Mucosa of descending colon (tissue), 3 donors: ENCODE data around the gene LRRC23. TPM values are rescaled to one million over a fixed set of nuclear protein-coding genes. Genes with fewer than 3 reads are reported as not detected.
"Not testable (repeated sequence)": the region's sequence is repeated elsewhere in the genome, so short reads cannot be mapped to it uniquely, and the experiment has no call there.

Experiments
- ATAC-seq: fragments of 200-7000 bp; cut with Tn5 transposase; one replicate; pipeline ENCODE4 v1.9.1; 2020; ENCODE audit warnings: mild to moderate bottlenecking, moderate library complexity
- DNase-seq, 3 donors: peaks; one replicate each; pipeline ENCODE4 v3.0.0-alpha.2; 2020
- H3K36me3 ChIP-seq: fragments of 200-600 bp; one replicate; pipeline ENCODE4 v1.8.0; 2021; ENCODE audit warnings: low read depth, mild to moderate bottlenecking
- H3K4me1 ChIP-seq: fragments of 200-600 bp; one replicate; pipeline ENCODE4 v1.8.0; 2021; ENCODE audit warnings: low read depth, mild to moderate bottlenecking
- H3K4me3 ChIP-seq: fragments of 200-600 bp; one replicate; pipeline ENCODE4 v1.8.0; 2021; ENCODE audit warnings: mild to moderate bottlenecking
- H3K9me3 ChIP-seq: fragments of 200-600 bp; one replicate; pipeline ENCODE4 v1.8.0; 2021; ENCODE audit warnings: mild to moderate bottlenecking
- CTCF ChIP-seq: fragments of 200-600 bp; IDR thresholded peaks from one replicate; pipeline ENCODE4 v1.8.0; 2022; ENCODE audit warnings: antibody characterized with exemption, mild to moderate bottlenecking
- intact Hi-C, 2 donors: fragments of 100-400 bp; cut with DNase I in 1 of 2; cut with micrococcal nuclease in 1 of 2; formaldehyde crosslinking; loops; one replicate each; pipeline versions ENCODE4 v1.11.0 to v1.11.1; 2022; cut with DNase I, micrococcal nuclease
- total RNA-seq, 3 donors: library from RNA; stranded (reverse); fragmentation: NEBNext Ultra II Directional in 2 of 3; extraction: Animal tissue kit (Norgen Biotek cat#: 25700) in 2 of 3; gene quantifications; one replicate each; pipeline versions ENCODE4 v1.2.1 to v1.2.4, GENCODE V29; 2021 to 2023
- donor health status: DM: no; HTN: no; CAD: no; lungs with moderate emphysema.
- donor health status: DM: no; HTN: no; CAD: no.
- donor health status: DM: no; HTN: yes; CAD: no.

The LRRC23 gene
- total RNA-seq, 3 donors from 2014 or later, result 4.7 to 11.8 (median 4.9) TPM

DNA sequence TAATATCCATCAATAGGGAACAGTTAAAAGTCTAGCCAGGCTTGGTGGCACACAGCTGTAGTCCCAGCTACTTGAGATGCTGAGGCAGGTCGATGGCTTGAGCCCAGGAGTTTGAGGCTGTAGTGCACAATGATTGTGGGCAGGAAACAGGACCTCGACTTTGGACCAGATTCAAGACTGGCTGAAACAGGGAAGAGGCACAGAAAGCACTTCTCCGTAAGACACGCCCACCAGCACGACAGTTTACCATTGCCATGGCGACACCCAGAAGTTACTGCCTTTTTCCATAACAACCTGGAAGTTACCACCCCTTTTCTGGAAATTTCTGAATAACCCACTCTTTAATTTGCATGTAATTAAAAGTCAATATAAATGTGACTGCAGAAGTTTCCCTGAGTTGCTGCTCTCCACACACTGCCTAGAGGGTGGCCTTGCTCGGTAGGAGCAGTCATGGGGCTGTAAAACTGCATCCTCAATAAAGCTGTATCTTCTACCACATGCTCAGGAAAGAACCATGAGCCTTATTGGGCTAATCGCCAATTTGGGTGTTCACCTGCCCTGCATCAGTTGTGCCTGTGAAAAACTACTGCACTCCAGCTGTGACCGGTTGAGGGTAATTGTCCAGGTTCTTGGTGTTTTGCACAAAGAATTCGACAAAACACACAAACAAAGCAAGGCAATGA lies 4.6 kb upstream of the LRRC23 start:
- intact Hi-C loops, result no loop called here
- ATAC-seq (peak; percentile 82), DNase-seq (peak; percentile 85 to 89 (median 85))
- H3K9me3 ChIP-seq, result no peaks in the 10 kb centered on the region
- no peak for TF ChIP-seq CTCF
- H3K4me1 ChIP-seq, result peaks cover 16% of the 10 kb centered on the region
- H3K36me3 ChIP-seq, result no peaks in the 10 kb centered on the region
- H3K4me3 ChIP-seq, result no peak overlapping the region

DNA sequence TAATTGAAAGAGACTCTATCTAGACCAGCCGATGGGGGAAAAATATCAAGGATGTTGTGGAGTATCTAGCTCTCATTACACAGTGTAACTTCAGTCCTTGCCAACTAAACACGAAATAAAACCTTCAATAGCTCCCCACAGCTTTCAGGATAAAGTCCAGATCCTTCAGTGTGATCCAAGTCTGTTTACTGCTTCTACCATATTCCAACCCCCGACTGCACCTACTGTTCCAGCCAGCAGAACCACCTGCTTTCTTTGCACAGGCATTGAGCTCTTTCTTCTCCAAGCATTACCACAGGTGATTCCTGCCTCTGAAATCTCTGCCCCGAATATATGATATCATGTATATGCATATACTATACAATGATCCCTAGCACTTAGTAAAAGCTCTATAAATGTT lies 2.2 kb upstream of the LRRC23 start:
- intact Hi-C loops, result no loop called here
- TF ChIP-seq CTCF, result no peak
- Histone ChIP-seq H3K36me3 (no peaks in the 10 kb centered on the region), H3K9me3 (no peaks in the 10 kb centered on the region), H3K4me3 (no peak overlapping the region), H3K4me1 (peaks cover 16% of the 10 kb centered on the region)
- no peak for DNase-seq
- ATAC-seq, result no peak

- Histone ChIP-seq H3K4me1 (peaks cover 16% of the 10 kb centered on the region), H3K36me3 (no peaks in the 10 kb centered on the region), H3K4me3 (no peak overlapping the region), H3K9me3 (no peaks in the 10 kb centered on the region)
- ATAC-seq (no peak), DNase-seq (no peak)
- no peak for TF ChIP-seq CTCF
- intact Hi-C loops, result no loop called here
Observed at GRCh38 chr12:6903722-6904121, 900 bp upstream of the LRRC23 start.

DNA sequence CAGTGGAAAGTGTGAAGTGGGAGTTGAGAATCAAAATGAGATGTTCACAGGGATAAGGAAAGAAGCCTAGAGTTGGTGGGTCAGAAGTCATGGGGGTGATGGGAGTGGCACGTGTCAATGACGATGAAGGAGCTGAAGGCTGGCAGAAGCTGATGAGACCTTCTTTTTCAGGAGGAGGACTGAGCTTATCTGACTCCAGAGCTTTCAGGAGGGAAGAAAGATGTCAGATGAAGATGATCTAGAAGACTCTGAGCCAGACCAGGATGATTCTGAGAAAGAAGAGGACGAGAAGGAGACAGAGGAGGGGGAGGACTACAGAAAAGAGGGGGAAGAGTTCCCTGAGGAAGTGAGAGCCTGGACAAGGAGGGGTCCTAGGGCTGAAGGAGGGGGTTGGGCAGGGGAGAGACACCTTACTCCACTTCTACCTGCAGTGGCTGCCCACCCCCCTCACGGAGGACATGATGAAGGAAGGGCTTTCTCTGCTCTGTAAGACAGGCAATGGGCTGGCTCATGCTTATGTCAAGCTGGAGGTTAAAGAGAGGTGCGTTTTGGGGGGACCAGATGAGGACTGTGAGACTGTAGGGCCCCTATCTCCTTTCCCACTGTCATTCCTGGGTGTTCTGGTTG lies 905 bp downstream of the LRRC23 start:
- intact Hi-C loops, result no loop called here
- Histone ChIP-seq H3K4me1 (peaks cover 3% of the 10 kb centered on the region), H3K36me3 (no peaks in the 10 kb centered on the region), H3K4me3 (no peak overlapping the region), H3K9me3 (no peaks in the 10 kb centered on the region)
- ATAC-seq (no peak), DNase-seq (peak in 1 of 3 donors; percentile 35)
- no peak for TF ChIP-seq CTCF

GRCh38 chr12:6908141-6908540 lies 3.5 kb downstream of the LRRC23 start:
- H3K9me3 ChIP-seq, intact Hi-C loops, DNase-seq, H3K36me3 ChIP-seq, H3K4me1 ChIP-seq, H3K4me3 ChIP-seq, ATAC-seq: not testable (repeated sequence)

GRCh38 chr12:6909421-6910145 lies 5.0 kb downstream of the LRRC23 start:
- no peak for DNase-seq

More at GRCh38 chr12:6909421-6910145, 5.0 kb downstream of the LRRC23 start:
- no peak for ATAC-seq
- no peak for TF ChIP-seq CTCF
- Histone ChIP-seq H3K36me3 (no peaks in the 10 kb centered on the region), H3K4me3 (no peak overlapping the region), H3K9me3 (no peaks in the 10 kb centered on the region), H3K4me1 (peaks cover 10% of the 10 kb centered on the region)
- intact Hi-C loops, result loop anchor here in 1 of 2 donors (10.0 kb wide), 1 partner anchor 185 kb away; the partner anchor contains the start of gene C1R
